HPDE6-E6E7 (cell line): ENCODE measurements around the gene TCEAL3.
"Not testable (repeated sequence)": the region's sequence is repeated elsewhere in the genome, so short reads cannot be mapped to it uniquely, and the experiment has no call there.

Experiments
- DNase-seq: peaks from one replicate; pipeline ENCODE4 v3.0.0; 2011; ENCODE audit warnings: missing footprints; ENCODE audit errors: extremely low spot score

Gene TCEAL3

GRCh38 chrX:103626855-103627254 is 19.1 kb downstream of the TCEAL3 start:
- DNase-seq: no peak

GRCh38 chrX:103628386-103629317 is 20.9 kb downstream of the TCEAL3 start, which contains the start of gene TCEAL1:
Gene TCEAL1, plus strand, starts transcription at chrX:103628975. Its CDS starts 942 bp downstream, at chrX:103629917.
- DNase-seq: no peak

- no peak for DNase-seq
These were observed 21.8 kb downstream of the TCEAL3 start for GRCh38 chrX:103629318-103630170.

DNA sequence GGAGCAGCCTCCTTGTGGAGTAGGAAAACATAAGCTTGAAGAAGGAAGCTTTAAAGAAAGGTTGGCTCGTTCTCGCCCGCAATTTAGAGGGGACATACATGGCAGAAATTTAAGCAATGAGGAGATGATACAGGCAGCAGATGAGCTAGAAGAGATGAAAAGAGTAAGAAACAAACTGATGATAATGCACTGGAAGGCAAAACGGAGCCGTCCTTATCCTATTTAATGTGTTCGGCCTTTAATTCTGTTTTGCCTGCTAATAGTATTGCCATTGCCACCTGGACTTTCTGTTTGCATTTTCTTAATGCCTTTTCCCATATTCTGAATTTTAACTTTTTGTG is 22.4 kb downstream of the TCEAL3 start:
- DNase-seq: no peak

- DNase-seq: no peak
These were observed 23.4 kb downstream of the TCEAL3 start for GRCh38 chrX:103631145-103631544.

DNA sequence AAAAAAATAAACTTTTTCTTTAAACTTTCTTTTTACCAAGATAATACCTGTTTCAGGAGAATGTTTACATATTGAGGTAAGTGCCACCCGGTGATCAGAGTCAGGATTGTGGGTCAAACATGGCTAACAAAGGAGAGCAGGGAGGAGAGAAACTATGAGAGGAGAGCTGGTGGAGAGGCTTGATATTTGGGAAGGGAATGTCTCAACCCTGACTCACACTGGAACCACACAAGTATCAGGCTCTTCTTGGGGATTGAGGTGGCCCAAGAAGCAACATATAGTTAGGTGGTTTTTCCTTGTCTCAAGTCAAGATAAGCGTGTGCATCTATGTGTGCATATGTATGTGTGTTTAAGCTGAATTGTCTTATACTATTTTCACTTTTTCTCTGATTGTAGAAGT is 27.7 kb downstream of the TCEAL3 start:
- no peak for DNase-seq

DNA sequence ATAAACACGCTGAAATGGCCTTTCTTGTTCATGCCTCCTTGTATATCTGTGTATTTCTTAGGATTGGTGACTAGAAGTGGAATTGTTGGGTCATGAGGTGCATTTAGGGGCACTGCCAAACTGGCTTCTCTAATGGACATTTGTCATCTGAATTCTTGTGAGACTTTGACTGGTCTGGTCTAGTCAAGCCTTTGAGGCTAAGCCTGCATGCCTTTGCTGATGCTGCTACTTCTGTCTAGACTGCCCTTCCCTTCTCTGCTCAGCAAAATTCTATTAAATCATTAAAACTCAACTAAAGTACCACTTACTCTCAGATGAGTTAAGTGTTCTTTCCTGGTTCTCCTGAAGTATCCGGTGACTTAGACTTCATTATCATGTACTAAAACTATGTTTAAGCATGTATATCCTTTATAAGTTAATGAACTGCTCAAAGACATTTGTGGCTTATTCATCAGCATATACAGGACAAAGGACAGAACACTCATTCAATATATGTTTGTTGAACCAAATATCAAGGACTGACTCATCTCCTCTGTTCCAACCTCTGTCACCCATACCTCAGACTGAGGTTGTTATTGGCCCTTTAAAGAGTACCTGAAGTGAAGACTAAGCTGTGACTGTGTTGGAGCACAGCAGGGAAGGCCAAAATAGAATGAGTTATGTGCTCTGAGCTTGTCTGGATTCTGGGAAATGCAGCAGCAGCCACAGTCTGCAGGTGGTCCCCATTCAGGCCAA is 30.0 kb downstream of the TCEAL3 start:
- no peak for DNase-seq

DNA sequence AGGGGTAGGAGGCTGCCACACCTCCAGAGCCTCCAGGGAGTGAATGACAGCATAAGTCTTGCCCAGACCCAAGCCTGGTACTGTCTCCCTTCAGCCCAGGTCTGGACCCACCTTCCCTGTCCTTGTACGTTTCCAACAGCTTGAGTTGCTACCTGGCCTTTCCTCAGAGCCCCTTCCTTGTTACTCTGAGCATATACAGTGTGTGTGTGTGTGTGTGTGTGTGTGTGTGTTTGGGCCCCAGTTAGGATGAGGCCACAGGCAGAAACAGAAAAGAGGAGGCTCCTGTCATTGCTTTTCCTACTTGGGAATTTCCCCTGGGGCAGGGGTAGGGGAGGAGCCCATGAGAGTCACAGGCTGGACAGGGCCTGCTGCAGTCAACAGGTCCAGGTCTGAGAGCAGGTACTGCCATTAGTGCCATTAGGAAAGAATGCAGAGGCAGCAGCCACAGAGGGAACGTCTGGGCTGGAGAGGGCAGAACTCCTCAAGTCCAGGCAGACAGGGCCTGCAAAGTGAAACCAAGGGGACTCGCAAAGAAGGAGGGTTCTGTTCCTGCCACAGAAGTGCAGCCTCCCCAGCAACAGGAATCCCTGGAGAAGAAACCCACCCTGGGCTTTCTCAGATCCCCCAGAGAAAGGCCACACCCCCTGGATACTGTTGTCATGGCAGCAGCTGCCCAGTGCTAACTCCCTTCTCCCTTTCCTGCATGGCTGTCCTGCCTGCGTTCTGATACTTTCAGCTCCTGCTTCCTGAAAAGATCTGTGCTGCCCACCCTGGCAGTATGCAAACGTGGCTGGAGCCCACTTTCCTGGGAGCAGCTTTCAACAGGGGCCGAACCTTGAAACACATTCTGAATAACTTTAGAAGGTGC is 30.9 kb downstream of the TCEAL3 start:
- not testable (repeated sequence) for DNase-seq

GRCh38 chrX:103640401-103641155 is 32.8 kb downstream of the TCEAL3 start:
- DNase-seq: no peak

GRCh38 chrX:103644125-103644524 is 36.4 kb downstream of the TCEAL3 start:
- DNase-seq: no peak

DNA sequence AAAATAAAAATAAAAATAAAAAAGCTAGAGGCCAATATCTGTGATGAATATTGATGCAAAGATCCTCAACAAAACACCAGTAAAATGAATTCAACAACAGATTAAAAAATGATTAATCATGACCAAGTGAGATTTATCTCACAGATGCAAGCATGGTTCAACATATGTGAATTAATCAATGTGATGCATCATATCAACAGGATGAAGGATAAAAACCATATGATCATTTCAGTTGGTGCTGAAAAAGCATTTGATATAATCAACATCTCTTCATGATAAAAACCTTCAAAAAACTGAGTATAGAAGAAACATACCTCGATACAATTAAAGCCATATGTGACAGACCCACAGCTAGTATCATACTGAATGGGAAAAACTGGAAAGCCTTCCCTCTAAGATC is 39.9 kb downstream of the TCEAL3 start:
- DNase-seq: no peak

DNA sequence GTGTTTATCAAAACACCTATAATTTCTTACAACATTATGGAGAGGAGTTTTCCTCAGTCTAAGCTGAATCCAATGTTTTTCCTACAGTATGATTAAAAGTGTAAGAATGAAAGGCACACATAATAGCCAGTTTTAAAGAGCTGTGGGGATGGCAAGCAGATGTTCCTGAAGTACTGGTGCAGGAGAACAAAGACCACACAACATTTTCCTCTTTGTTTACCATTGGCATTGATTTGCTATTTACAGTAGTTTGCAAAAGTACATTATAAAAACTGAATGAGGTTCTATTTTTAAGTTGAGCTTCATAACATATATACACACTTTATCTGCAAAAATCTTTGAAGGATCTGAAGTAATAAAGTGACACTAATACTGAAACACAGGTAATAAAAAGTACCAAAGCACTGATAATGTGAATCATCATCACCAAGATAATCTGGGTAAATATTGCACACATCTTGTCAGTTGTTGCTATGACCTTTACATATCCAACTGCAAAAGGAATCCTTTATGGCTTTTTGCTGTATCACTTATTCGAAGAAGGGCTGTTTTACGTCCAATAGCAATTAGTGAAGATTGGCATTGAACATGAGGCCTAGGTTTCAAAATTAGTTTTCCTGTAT is 43.5 kb downstream of the TCEAL3 start:
- DNase-seq: no peak

GRCh38 chrX:103655230-103656000 is 47.7 kb downstream of the TCEAL3 start:
- DNase-seq: not testable (repeated sequence)

GRCh38 chrX:103656617-103657016 is 48.9 kb downstream of the TCEAL3 start:
- peak; percentile 63 for DNase-seq

- DNase-seq: not testable (repeated sequence)
These were observed 49.3 kb downstream of the TCEAL3 start for GRCh38 chrX:103657066-103657465.

DNA sequence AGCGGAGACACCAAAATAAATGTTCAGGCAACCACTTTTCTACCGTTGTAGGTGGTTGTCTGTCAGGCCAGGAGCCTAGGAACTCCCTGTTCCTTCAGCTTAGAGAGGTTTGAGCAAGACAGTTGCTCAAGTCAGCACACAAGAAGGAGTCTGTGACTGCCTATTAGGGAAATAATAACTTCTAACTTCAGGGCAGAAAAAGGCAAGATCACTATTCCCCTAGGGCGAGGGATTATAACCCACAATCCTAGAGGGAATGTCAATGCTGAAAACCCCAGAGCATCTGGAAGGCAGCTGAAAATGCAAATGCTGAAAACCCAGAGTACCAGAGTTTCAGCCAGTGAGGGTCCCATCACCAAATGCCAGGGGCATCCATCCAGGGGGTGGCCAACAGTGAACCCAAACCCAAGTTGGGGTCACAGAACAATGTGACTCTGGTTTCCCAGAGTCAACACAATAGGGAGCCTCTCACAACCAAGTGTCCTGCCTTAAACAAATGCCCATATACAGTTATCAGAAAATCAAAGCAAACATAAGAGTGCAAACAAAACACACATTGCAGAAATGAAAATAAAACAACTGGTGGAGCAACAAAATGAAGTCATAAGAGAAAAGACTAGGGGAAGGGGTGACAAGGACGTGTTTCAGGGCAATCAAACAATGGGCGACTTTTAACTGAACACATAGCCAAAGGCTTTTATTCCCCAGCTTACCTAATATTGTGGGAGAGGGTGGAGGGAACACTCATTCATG is 51.1 kb downstream of the TCEAL3 start:
- DNase-seq: no peak

GRCh38 chrX:103659460-103659859 is 51.7 kb downstream of the TCEAL3 start:
- DNase-seq: not testable (repeated sequence)
